HG03378 (cell line): ENCODE data around the gene DNAJC24.
"Not testable (repeated sequence)": the region's sequence is repeated elsewhere in the genome, so short reads cannot be mapped to it uniquely, and the experiment has no call there.

ENCODE experiments used
- ATAC-seq: cut with Tn5 transposase; IDR thresholded peaks from one replicate; pipeline ENCODE4 v1.9.1; 2021; ENCODE audit warnings: mild to moderate bottlenecking, moderate library complexity; ENCODE audit not compliant: unreplicated experiment

The DNAJC24 gene, protein sequence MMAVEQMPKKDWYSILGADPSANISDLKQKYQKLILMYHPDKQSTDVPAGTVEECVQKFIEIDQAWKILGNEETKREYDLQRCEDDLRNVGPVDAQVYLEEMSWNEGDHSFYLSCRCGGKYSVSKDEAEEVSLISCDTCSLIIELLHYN

DNA sequence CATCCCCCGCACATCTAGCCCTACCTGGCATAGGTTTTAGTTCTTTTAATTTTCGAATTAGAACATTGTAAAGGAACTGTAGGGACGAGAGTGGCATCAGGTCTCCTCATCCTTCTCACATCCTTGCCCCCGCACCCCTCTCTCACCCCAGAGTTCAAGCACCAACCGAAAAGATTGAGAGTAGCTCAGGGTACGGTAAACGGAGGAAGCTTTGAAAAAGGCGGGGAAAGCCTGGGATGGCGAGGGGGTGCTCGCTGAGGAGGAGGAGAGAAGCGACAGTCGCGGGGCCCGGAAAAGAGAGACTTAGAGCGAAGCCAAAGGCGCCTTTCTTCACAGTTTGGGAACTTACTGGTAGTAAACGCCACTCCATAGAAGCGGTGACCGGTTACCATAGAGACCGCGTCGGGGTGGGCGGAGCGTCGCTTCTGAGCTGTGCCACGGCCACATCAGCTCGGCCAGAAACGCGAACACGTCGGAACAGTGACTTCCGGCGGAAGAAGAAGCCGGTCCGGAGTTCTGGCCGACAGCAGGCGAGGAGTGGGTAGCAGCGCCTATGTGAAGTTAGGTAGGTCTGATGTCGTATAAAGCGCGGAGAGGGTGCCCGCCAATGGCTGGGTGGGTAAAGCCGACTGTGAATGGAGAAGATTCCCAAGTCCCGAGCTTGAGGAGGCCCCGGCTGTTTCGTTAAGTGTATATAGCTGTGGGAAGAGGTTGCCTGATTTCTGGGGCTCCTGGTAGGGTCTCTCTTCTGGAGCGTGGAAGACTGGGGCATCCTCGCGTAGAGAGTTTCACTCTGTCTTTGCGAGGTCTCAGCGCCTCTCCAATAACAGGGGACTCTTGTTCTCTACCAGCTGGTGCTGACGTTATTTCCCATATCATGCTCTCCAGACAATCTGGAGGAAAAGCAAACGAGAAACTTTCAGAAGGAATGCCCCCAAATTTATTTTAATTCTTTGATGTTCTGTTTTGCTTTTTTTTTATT lies at the start of gene DNAJC24, which contains the start of gene DCDC1:
DNAJC24 (plus strand) TSS at position 513 of the 982 bp plus-strand sequence. CDS start 889 bp downstream, outside the sequence.
DCDC1 (minus strand) TSS at position 392 of the 982 bp plus-strand sequence. CDS start 41,459 bp downstream, outside the sequence.
- peak; percentile 99 for ATAC-seq

DNA sequence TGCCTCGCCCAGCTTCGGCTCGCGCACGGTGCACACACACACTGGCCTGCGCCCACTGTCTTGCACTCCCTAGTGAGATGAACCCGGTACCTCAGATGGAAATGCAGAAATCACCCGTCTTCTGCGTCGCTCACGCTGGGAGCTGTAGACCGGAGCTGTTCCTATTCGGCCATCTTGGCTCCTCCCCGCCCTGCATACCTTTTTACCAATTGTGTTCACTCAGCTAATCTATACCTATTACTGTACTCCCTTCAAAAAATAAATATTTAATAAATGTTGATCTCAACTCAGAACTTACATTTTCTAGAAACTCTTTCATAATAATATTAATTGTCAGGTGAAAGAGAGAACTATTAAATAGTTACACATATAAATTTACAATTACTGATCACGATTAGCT lies 48.2 kb upstream of the DNAJC24 start:
- ATAC-seq: not testable (repeated sequence)

DNA sequence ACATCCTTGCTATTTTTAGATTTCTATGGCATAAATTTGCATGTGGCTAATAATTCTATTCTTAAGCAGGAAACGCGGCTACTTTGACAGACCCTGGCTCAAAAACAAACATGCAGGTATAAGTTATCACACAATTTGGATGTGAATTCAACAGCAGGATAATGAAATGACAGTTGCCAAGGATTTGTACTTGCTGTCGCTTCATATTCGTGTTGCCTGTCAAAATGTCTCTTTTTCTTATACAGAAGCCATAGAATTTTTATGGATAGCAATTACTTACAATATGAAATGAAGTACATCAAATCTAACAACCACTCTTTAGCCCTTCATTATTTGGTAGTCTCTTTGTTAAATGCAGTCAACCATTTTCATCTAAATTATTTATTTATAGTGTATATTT lies 46.5 kb upstream of the DNAJC24 start:
- no peak for ATAC-seq

DNA sequence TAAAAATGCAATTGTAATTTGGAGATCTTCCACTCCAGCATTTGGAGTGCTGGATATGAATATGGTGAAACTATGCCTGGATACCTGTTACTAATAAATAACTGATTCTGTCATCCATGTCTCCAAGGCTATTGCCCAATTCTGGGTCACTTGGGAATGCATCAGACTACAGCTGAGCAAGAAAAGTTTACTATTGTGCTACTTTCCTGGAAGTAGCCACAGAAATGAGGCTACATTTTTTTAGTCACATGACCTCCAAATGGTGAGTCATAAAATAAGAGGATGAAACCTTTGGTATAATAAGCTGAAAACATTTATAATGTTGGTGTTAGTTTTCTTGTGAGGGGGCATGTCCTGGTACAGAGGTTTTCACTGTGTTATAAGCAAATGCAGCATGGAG lies 44.5 kb upstream of the DNAJC24 start:
- no peak for ATAC-seq

DNA sequence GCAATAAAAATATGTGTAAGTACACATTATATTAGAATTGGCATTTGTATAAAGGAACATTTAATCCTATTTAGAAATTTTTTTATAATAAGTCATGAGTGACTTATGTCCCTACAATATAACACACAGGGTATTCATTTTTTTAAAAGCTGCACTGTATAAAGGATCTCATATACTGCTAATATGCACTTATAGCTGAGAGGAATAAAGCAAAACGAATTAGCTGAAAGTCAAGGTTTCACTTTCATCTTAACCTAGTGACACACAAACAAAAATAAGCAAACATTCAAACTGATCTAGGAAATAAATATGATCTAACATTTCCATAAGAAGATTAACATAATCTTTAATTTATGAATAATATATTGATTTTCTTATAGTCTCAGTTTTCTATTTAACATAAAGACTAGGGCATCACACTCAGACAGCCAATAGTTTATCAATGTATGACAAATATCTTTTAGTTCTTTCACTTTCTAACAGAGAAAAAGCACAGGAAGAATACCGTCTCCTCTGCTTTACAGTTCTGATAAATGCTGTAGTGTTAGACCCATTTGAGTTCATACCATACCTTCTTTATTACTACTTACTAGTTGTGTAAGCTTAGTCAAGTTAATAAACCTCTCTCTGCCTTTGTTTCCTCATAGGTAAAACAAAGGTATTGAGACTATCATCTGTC lies 43.1 kb upstream of the DNAJC24 start:
- ATAC-seq: peak; percentile 59

DNA sequence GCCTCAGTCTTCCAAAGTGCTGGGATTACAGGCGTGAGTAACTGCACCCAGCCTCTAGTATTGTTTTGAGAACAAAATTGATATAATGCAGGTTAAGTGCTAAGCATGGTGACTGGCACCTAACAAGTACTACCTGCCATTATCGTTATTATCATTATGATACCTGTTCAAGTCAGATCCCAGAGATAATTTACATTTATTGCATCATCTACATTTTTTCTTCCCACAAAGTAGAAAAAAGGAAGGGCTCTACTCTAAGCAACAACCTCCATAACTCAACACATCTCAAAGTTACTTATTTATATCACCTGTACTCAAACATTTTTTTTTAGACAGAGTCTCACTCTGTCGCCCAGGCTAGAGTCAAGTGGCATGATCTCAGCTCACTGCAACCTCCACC lies 42.2 kb upstream of the DNAJC24 start:
- no peak for ATAC-seq

DNA sequence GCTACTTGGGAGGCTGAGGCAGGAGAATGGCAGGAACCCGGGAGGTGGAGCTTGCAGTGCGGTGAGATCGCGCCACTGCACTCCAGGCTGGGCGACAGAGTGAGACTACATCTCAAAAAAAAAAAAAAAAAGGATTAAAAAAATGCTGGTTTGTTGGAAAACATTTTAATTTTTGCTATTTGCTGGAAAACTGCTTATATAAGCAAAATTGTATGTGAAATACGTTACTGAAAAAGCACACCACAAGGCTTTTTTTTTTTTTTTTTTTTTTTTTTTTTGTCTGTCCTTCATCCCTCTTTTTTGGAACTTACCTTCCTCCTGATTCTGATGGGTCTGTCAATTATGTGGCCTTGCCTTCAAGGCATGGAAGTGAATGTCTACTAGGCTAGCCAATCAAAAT lies 41.0 kb upstream of the DNAJC24 start:
- no peak for ATAC-seq

DNA sequence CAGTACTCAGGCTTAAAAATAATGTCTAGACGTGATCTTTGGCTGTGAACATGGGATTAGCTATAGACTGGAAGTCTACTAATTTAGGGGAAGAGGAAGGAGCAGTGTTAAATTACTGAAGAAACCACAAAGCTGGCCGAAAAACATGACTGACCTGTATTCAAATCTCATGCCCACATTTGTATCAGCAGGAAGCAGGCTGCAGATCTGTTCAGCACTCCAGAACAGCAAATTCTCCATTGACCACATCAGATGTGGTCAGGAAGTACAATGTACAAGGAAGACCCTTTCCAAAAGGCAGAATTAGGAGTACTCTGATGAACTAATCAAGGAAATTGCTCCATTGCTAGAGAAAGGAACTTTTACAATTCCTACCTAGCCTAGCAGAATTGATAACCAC lies 31.9 kb upstream of the DNAJC24 start:
- ATAC-seq: no peak

DNA sequence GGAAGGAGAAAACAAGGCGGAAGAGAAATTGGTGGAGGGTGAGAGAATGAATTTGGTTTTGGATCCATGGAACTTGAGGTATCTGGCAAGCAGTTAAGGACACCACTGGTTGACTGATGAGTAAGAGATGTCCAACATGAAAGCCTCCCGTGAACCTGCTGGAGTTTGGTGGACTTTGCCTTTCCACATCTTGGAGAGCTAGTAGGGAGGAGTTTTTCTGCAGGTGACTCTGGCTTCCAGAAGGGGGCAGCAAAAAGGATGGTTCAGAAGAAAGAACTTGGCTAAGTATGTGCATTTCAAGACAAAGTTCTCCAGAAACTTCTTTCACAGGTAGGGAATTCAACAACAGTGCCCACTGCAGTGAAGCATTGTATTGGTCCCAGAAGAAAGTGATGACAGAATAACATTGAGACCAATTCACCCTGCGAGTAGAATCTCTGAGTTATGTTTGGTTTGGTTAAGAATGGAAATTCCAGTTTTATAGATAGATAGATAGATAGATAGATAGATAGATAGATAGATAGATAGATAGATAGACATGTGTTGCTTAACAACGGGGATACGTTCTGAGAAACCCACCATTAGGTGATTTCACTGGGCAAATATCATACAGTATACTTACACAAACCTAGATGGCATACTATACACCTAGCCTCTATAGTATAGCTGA lies 28.6 kb upstream of the DNAJC24 start:
- ATAC-seq: peak; percentile 61

DNA sequence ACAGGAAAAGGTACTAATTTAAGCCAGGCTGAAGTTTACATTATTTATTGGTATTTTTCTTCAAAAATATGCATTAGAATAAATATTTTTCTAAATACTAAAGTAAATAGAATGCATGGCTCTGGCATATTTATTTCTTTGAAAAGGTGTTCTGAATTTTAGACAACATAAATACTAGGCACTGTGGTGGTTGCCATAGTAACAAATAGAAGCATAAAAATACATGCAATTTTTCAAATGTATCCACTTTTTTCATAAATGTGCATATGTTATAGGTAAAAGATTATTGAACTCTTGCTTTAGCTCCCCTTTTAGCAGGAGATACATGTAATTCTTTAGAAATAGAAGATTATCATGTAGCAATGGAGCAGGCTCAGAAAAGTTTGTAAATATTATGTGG lies 18.5 kb upstream of the DNAJC24 start:
- ATAC-seq: no peak

DNA sequence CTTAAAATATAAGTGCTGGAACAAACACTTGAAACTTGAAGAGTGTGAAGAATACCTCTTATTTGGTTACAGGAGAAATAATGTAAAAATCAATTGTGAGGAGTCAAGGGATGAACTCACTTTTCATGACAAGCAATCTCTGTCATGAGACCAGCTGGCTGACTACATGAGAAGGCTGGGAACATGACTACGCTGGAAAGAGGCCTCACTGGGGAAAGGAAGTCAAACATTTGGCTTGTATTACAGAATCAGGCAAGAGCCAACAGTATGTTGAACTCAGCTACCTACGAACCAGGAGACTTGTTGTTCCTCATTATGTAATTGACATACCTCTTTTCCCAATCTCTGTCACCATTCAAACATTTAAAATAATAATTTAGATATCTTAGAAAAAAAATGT lies 14.5 kb upstream of the DNAJC24 start:
- ATAC-seq: no peak

DNA sequence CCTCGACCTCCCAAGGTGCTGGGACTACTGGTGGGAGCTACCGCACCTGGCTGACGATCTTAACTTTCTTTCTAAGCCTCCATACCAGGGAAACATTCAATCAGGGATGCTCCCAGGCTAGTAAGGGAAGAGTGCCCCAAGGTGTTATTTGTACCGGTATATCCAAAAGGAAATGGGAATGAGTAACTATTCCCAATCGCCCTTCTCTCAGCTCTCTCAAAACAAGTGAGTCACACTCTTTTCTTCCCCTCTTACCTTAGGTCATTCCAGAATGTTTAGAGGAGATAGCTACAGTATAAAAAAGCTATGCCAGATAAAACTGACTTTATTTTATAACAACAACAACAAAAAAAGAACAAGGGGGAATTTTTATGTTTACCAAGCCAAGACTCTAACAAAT lies 13.8 kb upstream of the DNAJC24 start:
- no peak for ATAC-seq

DNA sequence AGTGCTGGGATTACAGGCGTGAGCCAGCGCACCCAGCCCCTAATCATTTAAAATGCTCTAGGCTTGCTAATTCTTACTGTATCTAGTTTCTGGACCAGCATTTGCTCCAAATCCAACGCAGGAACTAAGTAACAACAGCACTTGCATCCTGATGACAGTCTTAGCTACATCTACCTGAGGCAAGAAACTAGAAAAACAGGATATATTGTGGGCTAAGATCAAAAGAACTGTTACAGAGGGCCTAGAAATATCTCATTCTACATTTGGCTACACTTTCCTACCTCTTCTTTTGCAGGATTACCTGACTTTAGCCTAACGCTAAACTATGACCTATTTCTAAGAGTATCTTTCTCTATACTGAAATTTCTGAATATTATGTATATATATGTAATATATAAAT lies 7.9 kb upstream of the DNAJC24 start:
- no peak for ATAC-seq

DNA sequence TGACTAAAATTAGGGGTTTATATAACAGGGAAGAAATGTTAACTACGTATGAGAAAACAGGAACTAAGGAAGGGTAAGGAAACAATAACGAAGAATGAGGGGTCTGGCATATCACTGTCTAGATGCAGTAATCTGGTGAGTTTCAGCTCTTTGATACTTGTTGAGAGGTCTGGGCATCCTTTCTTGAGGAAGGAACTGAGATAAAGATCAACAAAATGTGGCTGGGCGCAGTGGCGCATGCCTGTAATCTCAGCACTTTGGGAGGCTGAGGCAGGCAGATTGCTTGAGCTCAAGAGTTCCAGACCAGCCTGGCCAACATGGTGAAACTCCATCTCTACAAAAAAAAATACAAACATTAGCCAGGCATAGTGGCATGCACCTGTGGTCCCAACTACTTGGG lies 2.9 kb upstream of the DNAJC24 start:
- ATAC-seq: no peak

DNA sequence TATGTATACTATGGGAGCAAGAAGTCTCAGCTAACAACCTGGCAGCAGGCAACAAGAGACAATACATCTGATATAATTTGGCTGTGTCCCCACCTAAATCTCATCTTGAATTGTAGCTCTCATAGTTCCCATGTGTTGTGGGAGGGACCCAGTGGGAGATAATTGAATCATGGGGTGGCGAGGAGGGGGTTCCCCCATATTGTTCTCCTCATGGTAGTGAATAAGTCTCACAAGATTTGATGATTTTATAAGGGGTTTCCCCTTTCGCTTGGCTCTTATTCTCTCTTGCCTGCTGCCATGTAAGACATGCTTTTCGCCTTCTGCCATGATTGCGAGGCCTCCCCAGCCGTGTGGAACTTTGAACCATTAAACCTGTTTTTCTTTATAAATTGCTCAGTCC lies 6.2 kb downstream of the DNAJC24 start:
- ATAC-seq: no peak

DNA sequence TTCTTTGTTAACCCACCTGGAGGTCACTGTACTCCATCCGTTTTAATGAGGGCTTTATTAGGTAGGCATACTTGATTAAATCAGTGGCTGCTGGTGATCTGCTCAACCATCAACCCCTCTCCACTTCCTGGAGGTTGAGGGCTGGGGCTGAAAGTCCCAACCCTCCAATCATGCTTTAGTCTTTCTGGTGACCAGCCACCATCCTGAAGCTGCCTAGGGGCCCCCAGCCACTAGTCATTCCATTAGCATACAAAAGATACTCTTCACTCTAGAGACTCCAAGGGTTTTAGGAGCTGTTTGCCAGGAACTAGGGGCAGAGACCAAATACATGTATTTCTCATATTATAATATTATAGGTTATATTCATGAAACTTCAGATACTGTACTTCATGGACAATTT lies 13.5 kb downstream of the DNAJC24 start:
- ATAC-seq: no peak

DNA sequence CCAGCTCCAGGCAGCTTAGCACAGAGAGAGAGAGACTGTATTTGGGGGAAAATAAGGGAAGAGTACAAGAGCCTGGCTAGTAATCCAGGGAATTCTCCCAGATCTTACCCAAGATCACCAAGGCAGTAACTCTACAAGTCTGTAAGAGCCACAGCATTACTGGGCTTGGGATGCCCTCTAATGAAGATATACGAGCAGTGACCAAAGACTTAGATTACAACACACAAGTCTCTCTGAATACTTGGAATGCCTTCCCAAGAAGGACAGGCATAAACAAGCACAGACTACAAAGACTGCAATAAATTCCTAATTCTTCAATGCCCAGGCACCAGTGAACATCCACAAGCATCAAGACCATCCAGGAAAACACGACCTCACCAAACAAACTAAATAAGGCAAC lies 17.7 kb downstream of the DNAJC24 start:
- ATAC-seq: no peak

DNA sequence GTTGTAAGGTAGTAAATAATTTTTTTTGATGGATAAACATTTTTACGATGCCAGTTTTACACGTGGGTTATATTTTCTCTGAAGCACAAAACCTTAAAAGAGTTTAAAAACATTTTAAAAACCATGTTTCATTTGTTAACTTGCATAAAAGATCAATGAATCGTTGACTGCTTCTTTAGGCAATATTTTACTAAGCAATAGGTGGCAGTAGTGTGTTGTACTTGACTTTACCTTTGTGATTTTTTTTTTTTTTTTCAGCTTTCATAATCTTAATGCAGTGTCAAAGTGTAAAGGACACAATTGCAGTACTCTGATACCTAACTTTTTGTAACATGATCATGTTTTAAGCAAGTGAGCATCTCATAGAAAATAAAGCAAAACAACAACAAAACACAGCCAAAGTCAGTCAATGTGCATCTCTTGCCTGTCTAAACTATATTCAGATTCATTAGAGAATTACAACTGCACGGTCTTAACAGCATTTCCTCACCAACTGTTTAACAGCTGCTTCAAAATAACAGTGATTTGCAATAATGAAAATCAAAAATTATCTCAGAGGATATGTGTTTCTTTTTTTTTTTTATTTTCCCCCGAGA lies 27.7 kb downstream of the DNAJC24 start:
- ATAC-seq: no peak

DNA sequence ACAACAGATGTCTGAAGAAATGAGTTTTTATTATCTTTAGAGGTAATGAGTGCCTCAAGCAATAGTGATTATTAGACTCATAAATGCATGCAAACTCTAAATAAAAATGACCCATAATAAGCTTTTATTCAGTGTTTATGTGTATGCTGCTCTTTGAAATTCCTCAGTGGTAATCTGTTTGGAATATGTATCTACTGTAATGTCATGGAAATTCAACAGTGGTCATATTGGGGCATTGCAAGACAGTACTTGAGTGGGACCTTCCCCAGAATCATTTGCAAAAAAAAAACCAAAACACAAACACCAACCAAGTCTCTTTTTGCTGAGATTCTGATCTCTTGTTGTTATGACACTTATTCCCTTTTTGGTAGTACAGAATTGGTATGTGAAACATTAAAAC lies 35.0 kb downstream of the DNAJC24 start:
- no peak for ATAC-seq

DNA sequence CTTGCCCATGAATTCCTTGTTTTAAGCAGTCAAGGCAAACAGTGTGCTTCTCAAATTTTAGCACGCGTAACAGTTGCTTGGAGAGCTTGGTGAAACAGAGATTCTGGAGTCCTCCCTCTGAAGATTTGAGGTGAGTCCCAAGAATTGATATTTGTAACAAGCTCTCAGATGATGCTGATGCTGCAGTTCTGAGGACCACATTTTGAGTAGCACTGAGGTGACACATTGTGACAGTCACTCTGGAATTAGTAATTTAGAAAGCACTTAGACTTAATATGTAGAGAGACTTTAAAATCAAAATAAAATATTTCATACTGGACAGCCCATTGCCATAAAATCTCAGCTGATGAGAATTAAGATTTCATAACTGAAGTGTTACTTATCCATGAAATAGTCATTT lies 38.5 kb downstream of the DNAJC24 start:
- ATAC-seq: no peak

DNA sequence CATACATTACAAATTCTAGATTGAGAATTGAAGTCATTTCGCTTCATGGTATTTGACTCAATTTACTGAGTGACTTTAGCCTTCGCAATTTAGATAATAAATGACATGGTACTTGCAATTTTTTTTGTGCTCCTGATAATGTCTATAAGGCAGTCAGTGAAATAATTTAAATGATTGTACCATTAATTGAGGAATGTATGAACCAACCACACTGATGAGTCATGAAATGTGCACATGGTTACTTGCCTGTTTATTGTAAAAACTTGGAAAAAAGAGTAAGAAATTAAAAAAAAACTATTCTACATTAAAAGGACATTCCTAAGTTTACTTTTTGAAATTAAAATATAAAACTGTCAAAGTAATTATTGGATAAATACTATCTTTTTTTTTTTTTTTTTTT lies 43.3 kb downstream of the DNAJC24 start:
- ATAC-seq: no peak
